Medulla oblongata (tissue), 1 donor: Measurements from ENCODE around the gene UCP2.

ENCODE experiments used
- DNase-seq: peaks from one replicate; pipeline ENCODE4 v3.0.0-alpha.2; 2015; ENCODE audit errors: extremely low spot score

The UCP2 gene

DNA sequence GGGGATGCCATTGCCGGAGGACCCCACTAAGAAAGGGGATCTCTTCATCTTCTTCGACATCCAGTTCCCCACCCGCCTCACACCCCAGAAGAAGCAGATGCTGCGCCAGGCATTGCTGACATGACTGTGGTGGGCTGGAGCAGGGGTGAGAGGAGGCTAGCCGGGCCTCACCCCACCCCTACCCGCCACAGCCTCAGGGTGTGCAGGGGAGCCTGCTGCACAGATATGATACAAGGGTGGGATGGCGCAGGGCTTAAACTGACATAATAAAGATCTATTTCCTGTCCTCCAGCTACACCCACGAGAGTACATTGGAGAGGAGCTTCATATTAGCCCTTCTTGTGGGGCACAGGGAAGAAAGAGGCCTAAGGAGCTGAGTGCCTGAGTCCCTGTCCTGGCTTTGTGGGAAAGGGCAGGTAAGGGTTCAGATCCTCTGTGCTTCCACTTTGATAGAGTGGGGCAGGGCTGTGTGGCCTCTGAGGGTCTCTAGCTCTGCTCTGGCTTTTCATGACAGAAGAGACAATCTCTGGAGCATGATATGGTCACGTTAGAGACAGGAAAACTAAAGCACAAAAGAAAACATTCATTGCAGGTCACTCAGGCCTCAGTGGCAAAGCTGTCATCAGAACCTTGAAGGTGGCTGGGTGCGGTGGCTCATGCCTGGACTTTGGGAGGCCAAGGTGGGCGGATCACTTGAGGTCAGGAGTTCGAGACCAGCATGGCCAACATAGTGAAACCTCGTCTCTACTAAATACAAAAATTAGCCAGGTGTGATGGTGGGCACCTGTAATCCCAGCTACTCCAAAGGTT lies 12.4 kb downstream of the UCP2 start:
- DNase-seq = no peak

DNA sequence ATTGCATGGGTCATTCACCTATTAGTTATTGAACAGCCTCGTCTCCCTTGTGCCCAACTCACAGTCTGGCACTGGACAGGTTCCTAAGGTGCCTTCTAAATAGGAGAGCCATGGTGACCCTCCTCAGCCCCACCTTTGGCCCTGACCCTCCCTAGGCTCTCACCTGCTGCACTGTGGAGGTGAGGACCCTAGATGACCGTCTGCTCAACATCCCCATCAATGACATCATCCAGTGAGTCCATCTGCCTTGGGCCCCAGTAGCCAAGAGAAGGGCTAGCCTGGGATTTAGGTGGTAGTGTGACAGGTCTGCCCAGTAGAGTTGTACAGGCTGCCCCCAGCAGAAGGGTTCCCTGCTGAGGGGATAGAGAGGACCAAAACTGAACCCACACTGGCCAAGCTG lies 13.6 kb downstream of the UCP2 start:
- DNase-seq = no peak

DNA sequence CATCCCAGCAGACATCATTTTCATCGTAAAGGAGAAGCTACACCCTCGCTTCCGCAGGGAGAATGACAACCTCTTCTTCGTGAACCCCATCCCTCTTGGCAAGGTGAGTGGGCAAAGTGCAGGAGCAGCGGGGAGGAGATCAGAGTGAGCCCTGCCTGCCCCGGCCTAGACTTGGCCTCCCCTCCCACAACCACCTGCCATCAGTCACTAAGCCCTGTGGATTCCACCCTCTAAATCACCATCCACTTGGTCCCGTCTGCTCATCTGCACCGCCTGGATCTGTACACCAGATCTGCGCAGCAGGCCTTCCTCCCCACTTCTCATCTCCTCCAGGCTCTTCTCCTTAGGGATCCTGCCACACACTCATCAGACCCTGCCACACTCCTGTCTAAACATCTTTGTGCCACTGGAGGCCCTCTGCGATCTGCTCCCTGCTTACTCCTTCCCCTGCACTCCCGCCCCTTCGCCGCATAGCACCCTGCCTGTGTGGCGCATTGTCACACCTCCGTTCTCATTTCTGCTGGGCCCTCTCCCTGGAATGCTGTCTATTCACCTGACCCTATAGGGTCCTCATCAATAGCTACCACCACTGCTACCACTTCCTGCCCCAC lies 14.2 kb downstream of the UCP2 start:
- DNase-seq = no peak

DNA sequence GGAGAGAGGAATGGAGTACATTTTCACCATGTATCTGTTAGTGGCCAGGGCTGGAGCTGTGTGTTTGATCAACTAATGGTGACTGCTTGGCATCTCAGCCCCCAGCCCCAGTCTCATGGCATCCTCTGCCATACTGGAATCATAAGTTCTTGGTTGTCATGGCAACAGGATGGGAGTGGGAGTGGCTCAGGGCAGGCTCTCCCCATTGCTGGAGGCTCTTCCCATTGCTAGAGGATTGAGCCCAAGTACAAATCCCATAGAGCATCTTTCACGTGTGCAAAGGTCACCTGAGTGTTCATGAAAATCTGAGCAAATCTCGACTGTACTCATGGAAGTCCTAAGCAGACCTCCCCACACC lies 16.9 kb downstream of the UCP2 start:
- DNase-seq = no peak

- DNase-seq = no peak
These were observed 17.4 kb downstream of the UCP2 start for GRCh38 chr11:73965076-73965763.

- DNase-seq = no peak
These were observed 18.8 kb downstream of the UCP2 start for GRCh38 chr11:73963861-73964260.

GRCh38 chr11:73962101-73962705 lies 20.4 kb downstream of the UCP2 start:
- no peak for DNase-seq

DNA sequence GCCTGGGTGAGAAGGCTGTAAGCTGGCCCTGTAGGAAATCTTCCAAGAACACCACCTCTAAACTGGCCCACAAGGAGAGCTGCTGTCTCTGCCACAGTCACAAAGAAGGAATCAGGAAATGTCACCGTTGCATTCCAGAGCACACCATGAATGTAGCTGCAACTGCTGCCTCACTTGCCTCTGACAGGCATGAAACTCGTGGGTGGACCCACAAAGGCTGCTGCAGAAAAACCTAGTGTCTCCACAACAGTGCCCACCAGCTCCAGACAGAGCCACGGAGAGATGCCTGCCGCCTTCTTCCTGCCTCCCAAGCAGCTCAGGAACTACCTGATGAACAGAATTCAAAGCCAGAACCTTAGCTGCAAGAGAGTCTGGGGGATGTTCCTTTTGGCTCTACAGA lies 21.3 kb downstream of the UCP2 start:
- no peak for DNase-seq

DNA sequence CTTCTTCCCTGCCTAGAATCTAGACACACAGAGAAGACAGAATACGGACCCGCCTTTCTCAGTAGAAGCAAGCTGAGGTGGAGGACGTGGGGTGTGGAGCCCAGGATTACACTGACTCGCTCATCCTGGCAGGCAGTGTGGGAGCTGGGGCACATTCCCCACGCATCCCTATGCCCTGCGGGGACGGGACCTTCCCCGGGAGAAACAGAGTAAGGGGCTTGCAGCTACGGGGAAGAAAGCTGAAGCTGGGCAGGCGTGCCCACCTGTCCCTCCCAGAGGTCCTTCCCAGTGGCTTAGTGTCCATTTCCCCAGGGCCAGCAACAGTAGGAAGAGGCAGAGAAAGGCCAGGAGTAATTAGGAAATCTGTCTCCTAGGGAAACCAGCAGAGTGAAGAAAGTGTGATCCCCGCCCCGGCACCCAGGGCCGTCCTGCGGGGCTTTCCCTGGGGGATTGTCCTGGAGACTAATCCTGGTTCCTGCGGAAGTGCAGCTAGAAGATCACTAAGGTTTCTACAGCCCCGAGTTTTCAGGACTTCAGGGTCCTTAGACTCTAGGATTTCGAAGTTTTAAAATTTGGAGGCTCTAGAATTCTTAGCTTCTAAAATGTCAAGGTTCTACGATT lies 24.0 kb downstream of the UCP2 start:
- no peak for DNase-seq

- no peak for DNase-seq
These were observed 24.8 kb downstream of the UCP2 start for GRCh38 chr11:73957654-73958361.

DNA sequence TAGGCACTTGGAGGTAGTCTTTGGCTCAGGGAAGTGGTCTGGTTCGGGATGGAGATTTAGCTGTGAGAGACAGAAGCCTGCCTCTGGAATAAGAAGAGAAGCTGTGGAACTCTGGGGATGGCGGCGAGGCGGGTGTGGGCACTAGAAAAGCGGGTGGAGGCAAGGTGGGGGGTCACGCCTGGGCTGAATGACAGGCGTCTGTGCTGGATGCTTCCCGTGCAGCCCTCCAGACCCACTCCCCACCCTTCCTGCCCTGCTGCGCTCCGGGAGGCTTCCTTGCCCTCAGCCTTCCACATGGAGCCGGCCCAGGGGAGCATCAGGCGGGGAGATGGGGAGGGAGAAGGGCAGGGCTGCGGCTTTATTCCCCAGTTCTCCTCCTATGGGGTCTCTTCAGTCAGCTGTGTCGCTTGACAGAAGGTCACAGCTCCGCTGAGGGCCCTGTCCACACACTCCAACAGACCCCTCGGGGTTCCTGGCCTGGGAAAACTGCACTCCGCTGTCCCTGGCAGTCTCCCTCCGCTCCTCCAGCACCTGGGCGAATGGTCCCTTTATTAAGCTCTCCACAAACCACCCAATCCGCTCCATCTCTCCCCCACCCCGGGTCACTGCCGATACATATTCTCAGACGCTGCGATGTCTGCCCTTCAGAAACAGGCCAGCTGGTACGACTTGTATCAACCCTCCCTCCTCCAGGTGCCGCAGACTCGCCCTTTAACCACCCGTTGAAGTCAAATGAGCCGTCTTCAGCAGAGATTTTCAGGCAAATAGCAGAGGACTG lies 25.6 kb downstream of the UCP2 start:
- no peak for DNase-seq

DNA sequence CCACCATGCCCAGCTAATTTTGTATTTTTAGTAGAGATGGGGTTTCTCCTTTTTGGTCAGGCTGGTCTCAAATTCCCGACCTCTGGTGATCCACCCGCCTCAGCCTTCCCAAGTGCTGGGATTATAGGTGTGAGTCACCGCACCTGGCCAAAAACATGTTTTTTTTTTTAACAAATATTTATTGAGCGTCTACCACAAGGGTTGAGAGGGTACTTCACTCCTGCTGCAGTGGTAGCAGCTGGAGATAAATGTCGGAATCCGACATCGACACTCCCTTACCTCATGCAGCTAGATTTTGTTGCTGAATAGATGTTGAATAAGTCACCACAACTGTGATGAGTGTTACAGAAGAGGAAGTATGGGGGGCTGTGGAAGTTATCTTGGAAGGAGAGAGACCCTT lies 30.8 kb downstream of the UCP2 start:
- no peak for DNase-seq

DNA sequence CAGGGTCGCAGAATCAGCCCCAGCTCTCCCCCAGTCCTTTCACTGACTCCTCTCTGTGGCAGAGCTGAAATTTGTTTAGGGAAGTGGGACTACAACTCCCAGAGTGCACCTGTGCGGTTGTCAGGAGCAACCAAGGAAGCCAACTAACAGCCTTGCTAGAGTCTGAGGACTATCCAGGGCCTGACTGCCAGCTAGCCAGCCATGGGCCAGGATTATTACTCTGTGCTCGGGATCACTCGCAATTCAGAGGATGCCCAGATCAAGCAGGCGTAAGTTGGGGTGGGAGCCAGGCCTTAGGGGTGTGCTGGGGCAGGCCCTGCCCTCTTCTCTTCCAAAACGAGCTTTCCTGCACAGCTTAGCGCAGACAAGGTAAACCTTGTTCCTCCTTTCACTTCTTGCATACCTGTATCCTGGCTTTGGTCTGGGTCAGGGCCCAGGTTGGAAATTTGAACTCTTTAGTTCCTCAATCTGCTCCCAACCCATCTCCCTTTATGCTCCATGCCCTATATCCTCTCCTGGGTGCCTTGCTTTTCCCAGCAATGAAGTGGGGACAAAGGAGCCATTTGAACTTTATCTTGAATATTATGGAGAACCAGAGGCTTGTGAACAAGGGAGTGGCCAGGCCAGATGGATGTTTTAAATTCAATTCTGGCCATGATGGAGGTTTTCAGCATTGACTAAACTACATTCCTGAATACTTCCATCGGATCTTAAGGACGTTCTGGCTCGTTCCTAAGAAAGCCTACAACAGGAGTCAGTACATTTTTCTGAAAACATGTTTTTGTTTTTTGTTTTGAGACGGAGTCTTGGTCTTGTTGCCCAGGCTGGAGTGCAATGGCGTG lies 31.6 kb downstream of the UCP2 start, which contains the start of gene DNAJB13:
TSS of gene DNAJB13 (plus strand) at position 158 of the 842 bp plus-strand sequence. CDS start at position 202, 44 bp downstream.
- peak; percentile 19 for DNase-seq

DNA sequence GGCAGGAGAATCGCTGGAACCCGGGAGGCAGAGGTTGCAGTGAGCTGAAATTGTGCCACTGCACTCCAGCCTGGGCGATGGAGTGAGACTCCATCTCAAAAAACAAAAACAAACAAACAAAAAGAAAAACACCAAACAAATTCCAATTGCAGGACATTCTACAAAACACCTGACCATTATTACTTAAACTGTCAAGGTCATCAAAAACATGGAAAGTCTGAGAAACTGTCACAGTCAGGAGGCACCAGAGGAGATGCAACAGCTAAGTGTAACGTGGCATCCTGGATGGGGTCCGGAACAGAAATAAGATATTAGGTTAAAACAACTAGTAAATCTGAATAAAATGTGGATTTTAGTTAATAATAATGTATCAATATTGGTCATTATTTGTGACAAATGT lies 32.7 kb downstream of the UCP2 start:
- DNase-seq = no peak

GRCh38 chr11:73949246-73949645 lies 33.4 kb downstream of the UCP2 start:
- DNase-seq = no peak

- no peak for DNase-seq
These were observed 35.7 kb downstream of the UCP2 start for GRCh38 chr11:73946798-73947458.

GRCh38 chr11:73945396-73945795 lies 37.2 kb downstream of the UCP2 start:
- no peak for DNase-seq

- DNase-seq = no peak
These were observed 37.7 kb downstream of the UCP2 start for GRCh38 chr11:73944901-73945300.

DNA sequence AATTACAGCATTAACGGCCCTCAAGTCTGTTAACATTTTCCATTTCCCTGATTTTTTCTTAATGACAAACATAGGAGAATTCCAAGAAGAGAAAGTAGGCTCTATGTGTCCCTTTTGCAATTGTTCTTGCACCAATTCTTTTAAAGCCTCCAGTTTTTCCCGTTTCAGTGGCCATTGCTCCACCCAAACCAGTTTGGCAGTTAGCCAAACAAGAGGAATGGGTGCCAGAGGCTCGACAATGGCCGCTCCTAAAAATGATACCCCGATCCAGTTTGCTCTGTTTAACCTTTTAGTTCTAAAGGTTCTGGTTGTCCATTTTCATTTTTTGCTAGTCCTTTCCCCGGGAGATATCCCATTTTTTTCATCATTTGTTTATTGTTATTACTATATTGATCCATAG lies 38.6 kb downstream of the UCP2 start:
- no peak for DNase-seq
